HG03521 (cell line): ENCODE results near the gene C20orf173.
"Not testable (repeated sequence)": the region's sequence is repeated elsewhere in the genome, so short reads cannot be mapped to it uniquely, and the experiment has no call there.

Experiments
- ATAC-seq: cut with Tn5 transposase; IDR thresholded peaks from one replicate; pipeline ENCODE4 v1.9.1; 2021; ENCODE audit warnings: mild to moderate bottlenecking, moderate library complexity; ENCODE audit not compliant: unreplicated experiment

Gene C20orf173

GRCh38 chr20:35529552-35529951 lies at the start of gene C20orf173:
C20orf173 (minus strand) TSS chr20:35529652; CDS start chr20:35529373, 279 bp downstream.
- ATAC-seq, result no peak

DNA sequence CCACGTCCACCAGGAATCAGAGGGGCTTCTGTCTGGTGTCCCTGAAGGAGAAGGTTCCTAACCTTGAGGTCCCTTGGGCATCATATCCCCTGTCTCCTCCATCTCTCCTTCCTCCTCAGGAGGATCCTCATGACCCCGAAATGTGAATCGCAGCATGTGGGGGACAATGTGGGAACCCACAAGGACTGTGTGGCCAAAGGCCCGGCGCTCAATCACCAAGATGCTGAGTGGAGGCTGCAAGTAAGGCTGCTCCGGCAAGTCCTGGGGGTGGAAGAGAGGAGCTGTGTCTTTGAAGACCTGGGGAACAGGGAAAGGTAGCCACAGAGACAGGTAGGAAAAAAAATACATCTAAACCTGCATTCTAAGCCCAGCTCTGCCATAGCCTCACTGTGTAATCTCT lies 49.7 kb upstream of the C20orf173 start:
- ATAC-seq, result no peak

DNA sequence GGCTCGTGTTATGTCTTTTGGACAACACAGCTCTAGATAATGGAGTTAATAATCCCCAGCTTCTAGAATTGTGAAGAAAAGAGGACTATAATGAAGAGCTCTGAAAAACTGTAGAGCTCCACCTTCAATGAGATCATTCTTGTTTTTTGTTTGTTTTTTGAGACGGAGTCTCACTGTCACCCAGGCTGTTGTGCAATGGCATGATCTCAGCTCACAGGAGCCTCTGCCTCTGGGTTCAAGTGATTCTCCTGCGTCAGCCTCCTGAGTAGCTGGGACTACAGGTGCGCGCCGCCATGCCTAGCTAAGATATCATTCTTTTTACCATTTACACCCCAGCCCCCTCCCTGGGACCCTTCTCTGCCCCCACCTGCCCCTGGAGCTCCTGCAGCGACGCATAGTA lies 49.0 kb upstream of the C20orf173 start:
- ATAC-seq, result no peak

DNA sequence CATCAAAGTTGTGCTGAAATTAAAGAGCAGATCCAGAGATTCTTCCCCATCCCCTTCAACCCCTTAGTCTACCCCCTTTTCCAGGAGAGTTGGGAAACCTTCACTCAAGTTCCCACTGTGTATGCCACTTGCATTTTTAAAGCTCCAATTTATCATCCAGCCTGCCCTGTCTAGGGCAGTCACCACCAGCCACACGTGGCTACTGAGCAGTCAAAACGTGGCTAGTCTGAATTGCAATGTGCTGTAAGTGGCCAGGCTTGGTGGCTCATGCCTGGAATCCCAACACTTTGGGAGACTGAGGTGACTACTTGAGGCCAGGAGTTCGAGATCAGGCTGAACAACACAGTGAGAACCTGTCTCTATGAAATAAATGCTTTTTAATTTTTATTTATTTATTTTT lies 47.4 kb upstream of the C20orf173 start:
- ATAC-seq, result no peak

DNA sequence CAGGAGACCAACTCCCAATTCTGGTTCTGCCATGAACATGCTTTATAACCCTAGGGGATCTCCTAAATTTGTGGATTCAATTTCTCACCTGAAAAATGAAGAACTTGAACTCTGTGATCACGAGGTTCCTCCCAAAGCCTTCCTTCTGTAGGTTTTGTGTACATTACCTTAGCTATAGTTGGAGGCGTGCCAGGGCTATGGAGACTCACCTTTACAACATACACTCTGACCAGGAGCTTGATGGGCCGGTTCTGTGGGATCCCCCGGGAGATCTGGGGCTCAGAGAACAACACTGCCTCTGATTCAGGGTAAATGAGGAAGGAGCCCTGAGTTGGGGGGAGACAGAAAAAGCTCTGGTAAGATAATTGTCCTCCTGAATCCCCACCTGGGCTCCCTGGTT lies 46.5 kb upstream of the C20orf173 start:
- no peak for ATAC-seq

DNA sequence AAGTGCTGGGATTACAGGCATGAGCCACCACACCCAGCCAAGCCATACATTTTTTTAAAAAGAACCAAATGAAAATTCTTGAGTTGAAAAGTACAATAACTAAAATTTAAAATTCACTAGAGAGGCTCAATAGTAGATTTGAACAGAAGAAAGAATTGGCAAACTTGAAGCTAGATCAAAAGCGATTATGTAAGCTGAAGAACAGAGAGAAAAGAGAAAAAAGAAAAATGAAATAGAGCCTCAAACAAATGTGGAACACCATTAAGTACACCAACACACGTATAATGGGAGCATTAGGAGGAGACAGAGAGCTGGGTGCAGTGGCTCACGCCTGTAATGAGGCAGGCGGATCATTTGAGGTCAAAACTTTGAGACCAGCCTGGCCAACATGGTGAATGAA lies 43.4 kb upstream of the C20orf173 start:
- ATAC-seq, result no peak

- no peak for ATAC-seq
Measured at GRCh38 chr20:35571555-35571954, 42.1 kb upstream of the C20orf173 start.

DNA sequence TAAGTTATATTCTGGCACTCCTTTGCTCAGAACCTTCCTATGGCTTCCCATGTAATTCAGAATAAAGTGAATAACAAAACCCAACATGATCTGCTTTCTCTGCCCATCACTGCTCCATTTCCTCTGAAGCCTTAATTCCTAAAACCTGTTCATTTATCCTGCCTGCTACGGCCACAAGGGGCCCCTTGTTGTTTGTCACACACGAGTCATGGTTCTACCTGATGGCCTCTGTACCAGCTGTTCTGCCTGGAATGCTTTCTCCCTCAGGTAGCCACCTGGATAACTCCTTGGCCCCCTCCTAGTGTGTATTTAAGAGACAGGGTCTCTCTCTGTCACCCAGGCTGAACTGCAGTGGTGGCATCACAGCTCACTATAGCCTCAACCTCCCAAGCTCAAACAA lies 39.2 kb upstream of the C20orf173 start:
- no peak for ATAC-seq

- no peak for ATAC-seq
Measured at GRCh38 chr20:35564905-35565304, 35.5 kb upstream of the C20orf173 start.

DNA sequence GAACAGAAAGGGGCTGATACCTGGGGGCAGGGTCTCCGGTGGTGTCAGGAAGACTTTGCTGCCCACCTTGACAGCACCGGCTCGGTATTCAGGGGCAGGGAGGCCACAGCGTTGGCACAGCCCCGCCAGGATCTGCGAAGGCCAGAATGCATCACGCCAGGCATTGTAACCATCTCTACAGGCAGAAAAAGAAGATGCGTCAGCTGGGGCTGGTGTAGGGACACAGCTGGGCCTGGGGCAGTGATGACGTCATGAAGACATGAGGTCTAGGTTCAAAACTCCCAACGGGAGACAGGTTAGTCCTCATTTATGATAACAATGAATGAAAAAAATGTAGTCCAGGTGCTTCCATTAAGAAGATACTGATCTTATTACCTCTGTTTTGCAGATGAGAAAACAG lies 34.4 kb upstream of the C20orf173 start:
- ATAC-seq, result no peak

GRCh38 chr20:35562541-35563110 lies 33.2 kb upstream of the C20orf173 start:
- no peak for ATAC-seq

GRCh38 chr20:35561671-35562070 lies 32.2 kb upstream of the C20orf173 start:
- no peak for ATAC-seq

DNA sequence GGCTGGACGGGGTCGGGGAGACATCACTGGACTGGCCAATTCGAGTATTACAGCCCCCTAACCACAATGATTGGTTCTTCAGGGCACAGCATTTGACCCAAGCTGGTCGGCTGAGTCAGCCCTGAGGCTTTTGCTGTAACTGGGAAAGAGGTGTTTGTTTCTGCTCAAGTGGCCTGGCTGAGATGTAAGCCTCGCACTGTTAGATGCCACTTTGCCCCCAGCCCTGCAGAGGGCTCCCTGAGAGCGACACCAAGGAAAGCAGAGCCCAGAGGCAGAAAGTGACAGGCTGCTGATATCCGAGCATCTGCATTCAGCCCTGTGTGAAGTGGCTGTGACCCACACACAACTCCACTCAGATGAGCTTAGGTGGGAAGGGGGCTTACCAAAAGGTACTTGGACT lies 31.8 kb upstream of the C20orf173 start:
- ATAC-seq, result no peak

- no peak for ATAC-seq
Measured at GRCh38 chr20:35560541-35560940, 31.1 kb upstream of the C20orf173 start.

DNA sequence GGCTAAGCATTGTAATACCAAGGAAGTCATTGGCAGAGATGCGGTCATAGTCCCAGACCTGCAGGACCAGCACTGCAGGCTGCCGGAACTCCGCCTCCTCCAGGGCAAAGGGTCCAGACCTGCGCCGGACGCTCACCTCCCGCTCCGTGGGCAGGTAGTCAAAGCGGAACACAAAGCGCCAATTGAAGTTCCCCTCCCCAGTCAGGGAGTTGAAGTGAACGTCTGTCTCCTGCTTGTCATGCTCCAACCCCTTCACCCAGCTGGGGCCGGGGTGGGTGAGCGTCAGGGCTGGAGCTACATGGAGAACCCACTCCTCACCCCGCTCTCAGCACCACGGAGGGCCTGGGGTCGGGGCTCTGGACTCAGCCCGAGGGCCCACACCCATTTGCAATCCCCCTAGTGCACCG lies 30.7 kb upstream of the C20orf173 start:
- no peak for ATAC-seq

DNA sequence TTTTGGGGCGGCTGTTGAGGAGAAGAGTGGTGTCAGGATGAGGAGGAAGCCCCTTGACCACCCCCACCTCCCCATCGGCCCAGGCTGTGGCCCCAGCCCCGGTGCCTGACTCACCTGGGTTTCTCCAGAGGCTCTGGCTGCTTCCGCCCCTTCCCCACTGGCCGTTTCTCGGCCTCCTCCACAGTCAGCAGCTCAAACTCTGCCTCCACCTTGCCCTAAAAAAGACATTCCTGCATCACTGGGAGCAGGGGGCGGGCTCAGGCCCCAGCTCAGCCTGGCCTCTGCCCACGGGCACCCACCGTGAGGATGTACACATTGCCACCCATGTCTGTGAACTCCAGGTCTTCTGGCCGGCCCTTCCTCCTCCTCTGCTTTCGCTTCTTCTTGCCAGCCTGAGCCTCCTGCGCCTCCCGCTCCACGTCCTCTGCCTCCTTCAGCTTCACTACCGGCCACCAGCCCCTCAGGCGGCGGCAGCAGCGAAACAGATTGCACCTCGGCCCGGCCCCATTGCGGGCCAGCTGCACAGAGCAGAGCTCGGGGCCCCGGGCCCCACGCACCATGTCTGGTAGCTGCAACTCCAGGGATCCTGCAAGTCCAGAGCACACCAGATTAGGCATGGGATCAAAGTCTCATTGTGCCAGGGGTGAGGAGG lies 29.7 kb upstream of the C20orf173 start:
- ATAC-seq, result no peak

DNA sequence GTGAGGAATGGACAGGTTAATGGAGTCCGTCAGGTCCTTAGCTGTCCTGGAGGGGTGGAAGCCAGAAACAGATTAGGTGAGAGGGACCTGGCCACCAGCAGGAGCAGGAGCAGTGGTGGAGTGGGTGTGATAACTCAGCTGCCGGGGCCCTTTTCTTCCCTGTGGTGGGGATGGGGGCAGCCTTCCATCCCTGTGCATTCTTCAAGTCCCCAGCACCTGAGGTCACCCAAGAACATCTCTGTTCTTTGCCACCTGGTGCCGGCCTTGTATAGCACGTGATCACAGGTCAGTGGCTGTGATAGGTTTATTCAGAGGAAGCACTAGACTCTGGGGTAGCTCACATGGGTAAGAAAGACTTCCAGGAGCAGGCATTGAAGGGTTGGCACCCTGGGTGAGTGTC lies 29.0 kb upstream of the C20orf173 start:
- no peak for ATAC-seq

DNA sequence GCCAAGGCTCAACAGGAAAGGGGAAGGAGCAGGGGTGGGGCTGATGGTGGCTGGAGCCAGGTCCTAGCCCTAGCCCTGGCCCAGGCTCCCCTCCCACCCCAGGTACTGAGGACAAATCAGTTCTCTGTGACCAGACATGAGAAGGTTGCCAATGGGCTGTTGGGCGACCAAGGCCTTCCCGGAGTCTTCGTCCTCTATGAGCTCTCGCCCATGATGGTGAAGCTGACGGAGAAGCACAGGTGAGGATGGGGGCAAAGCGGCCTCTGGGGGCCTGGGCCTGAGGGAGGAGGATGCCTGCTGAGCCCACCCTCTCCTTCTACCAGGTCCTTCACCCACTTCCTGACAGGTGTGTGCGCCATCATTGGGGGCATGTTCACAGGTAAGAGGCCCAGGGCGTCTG lies 27.4 kb upstream of the C20orf173 start:
- ATAC-seq, result no peak

GRCh38 chr20:35555951-35556645 lies 26.6 kb upstream of the C20orf173 start:
- ATAC-seq, result no peak

- ATAC-seq, result not testable (repeated sequence)
Measured at GRCh38 chr20:35555461-35555860, 26.0 kb upstream of the C20orf173 start.

DNA sequence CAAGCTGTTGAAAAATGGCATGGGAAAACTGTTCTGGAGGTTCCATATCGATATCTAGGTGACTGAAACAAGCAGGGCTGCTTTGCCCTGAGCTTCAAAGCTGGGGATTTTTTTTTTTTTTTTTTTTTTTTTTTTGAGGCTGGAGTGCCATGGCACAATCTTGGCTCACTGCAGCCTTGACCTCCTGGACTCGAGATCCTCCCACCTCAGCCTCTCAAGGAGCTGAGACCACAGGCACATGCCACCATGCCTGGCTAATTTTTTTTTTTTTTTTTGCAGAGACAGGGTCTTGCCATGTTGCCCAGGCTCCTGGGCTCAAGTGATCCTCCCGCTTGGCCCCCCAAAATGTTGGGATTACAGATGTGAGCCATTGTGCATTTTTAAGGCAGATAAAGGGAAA lies 23.5 kb upstream of the C20orf173 start:
- ATAC-seq, result no peak

DNA sequence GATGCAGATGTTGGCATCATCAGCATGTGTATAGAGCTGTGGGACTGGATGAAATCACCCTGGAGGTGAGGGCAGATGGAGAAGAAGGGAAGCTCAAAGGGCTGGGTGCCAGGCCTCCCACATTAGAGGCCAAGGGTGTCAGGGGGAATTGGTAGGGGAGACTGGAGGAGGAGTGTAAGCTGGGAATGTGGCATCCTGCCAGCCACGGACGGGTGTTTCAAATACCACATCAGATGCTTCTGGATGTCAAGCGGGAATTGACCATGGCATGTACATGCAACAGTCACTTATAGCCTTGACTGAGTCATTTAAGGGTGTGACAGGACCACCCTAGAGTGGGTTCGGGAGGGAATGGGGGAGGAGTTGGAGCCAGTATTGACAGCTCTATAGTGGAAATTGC lies 22.1 kb upstream of the C20orf173 start:
- ATAC-seq, result no peak
